ENCODE measurements around the gene DENND1A. TPM values are rescaled to one million over a fixed set of nuclear protein-coding genes. Genes with fewer than 3 reads are reported as not detected.

Gene DENND1A
- total RNA-seq, 6 experiments from 2014 or later: 13.9 to 22.6 (median 16.3) TPM

- ATAC-seq: peak in 2 of 4 donors; percentile 76 to 81
- no peak overlapping the region for H3K27ac ChIP-seq
- intact Hi-C loops (cut with DNase I): no loop called here
Observed at GRCh38 chr9:123607479-123607878, 322.4 kb downstream of the DENND1A start.

GRCh38 chr9:123606141-123606540 is 323.8 kb downstream of the DENND1A start:
- Histone ChIP-seq H3K36me3 (peaks cover 0 to 2% (median 0%) of the 10 kb centered on the region in 4 donors), H3K9me3 (no peaks in the 10 kb centered on the region), H3K4me1 (peaks cover 0 to 6% (median 0%) of the 10 kb centered on the region in 4 donors), H3K4me3 (no peak overlapping the region), H3K27me3 (no peaks in the 10 kb centered on the region), H3K27ac (no peak overlapping the region)
- TF ChIP-seq POLR2A (IDR thresholded peaks at IDR 0.05): no peak
- no peak for TF ChIP-seq CTCF (IDR thresholded peaks at IDR 0.05)
- ATAC-seq: no peak
- DNase-seq: no peak
- intact Hi-C loops (cut with DNase I): no loop called here
- 100% methylated on average over 3 of the region's 5 CpGs for WGBS (ENCODE audit: insufficient coverage, low coverage, low lambda C conversion rate, missing lambda C conversion rate)

More at GRCh38 chr9:123607479-123607878, 322.4 kb downstream of the DENND1A start:
- WGBS (ENCODE audit: insufficient coverage, low coverage, low lambda C conversion rate, missing lambda C conversion rate): 64% methylated on average over 2 of the region's 2 CpGs
- no peak for DNase-seq
- H3K36me3 ChIP-seq: no peaks in the 10 kb centered on the region
- no peaks in the 10 kb centered on the region for H3K27me3 ChIP-seq
- H3K4me3 ChIP-seq: no peak overlapping the region
- no peak for TF ChIP-seq CTCF (IDR thresholded peaks at IDR 0.05)
- no peak for TF ChIP-seq POLR2A (IDR thresholded peaks at IDR 0.05)
- peaks cover 0 to 6% (median 0%) of the 10 kb centered on the region in 4 donors for H3K4me1 ChIP-seq
- no peaks in the 10 kb centered on the region for H3K9me3 ChIP-seq

GRCh38 chr9:123605286-123605685 is 324.6 kb downstream of the DENND1A start:
- peaks cover 0 to 6% (median 0%) of the 10 kb centered on the region in 4 donors for H3K4me1 ChIP-seq
- TF ChIP-seq CTCF (IDR thresholded peaks at IDR 0.05): no peak
- TF ChIP-seq POLR2A (IDR thresholded peaks at IDR 0.05): no peak
- no peak overlapping the region for H3K4me3 ChIP-seq
- intact Hi-C loops (cut with DNase I): no loop called here
- H3K9me3 ChIP-seq: no peaks in the 10 kb centered on the region
- ATAC-seq (no peak), DNase-seq (no peak)
- WGBS (ENCODE audit: insufficient coverage, low coverage, low lambda C conversion rate, missing lambda C conversion rate): 75% methylated on average over 4 of the region's 5 CpGs
- no peaks in the 10 kb centered on the region for H3K27me3 ChIP-seq
- no peak overlapping the region for H3K27ac ChIP-seq
- peaks cover 0 to 2% (median 0%) of the 10 kb centered on the region in 4 donors for H3K36me3 ChIP-seq

- intact Hi-C loops (cut with DNase I): no loop called here
- 100% methylated on average over 1 of the region's 3 CpGs for WGBS (ENCODE audit: insufficient coverage, low coverage, low lambda C conversion rate, missing lambda C conversion rate)
- Histone ChIP-seq H3K9me3 (no peaks in the 10 kb centered on the region), H3K27ac (no peak overlapping the region), H3K27me3 (no peaks in the 10 kb centered on the region), H3K4me1 (peaks cover 0 to 6% (median 0%) of the 10 kb centered on the region in 4 donors), H3K36me3 (peaks cover 0 to 2% (median 0%) of the 10 kb centered on the region in 4 donors), H3K4me3 (no peak overlapping the region)
- no peak for TF ChIP-seq POLR2A (IDR thresholded peaks at IDR 0.05)
- no peak for TF ChIP-seq CTCF (IDR thresholded peaks at IDR 0.05)
- DNase-seq: no peak
- ATAC-seq: no peak
Observed at GRCh38 chr9:123604861-123605260, 325.1 kb downstream of the DENND1A start.

GRCh38 chr9:123601828-123602227 is 328.1 kb downstream of the DENND1A start:
- H3K27me3 ChIP-seq: no peaks in the 10 kb centered on the region

More at GRCh38 chr9:123601828-123602227, 328.1 kb downstream of the DENND1A start:
- ATAC-seq (no peak), DNase-seq (no peak)
- TF ChIP-seq POLR2A (IDR thresholded peaks at IDR 0.05) (no peak), CTCF (IDR thresholded peaks at IDR 0.05) (no peak)
- Histone ChIP-seq H3K4me3 (no peak overlapping the region), H3K36me3 (peaks cover 0 to 2% (median 0%) of the 10 kb centered on the region in 4 donors), H3K9me3 (no peaks in the 10 kb centered on the region), H3K4me1 (no peaks in the 10 kb centered on the region), H3K27ac (no peak overlapping the region)
- WGBS (ENCODE audit: insufficient coverage, low coverage, low lambda C conversion rate, missing lambda C conversion rate): 100% methylated on average over 1 of the region's 2 CpGs
- intact Hi-C loops (cut with DNase I): no loop called here

Measured in right lobe of liver (tissue), 6 donors.